GM19351 (cell line): ENCODE measurements around the gene TFF1.
"Not testable (repeated sequence)": the region's sequence is repeated elsewhere in the genome, so short reads cannot be mapped to it uniquely, and the experiment has no call there.

ENCODE experiments used
- ATAC-seq: cut with Tn5 transposase; IDR thresholded peaks from one replicate; pipeline ENCODE4 v1.9.1; 2021; ENCODE audit warnings: mild to moderate bottlenecking, moderate library complexity; ENCODE audit not compliant: unreplicated experiment

TFF1 gene

GRCh38 chr21:42366292-42367010 is at the start of gene TFF1:
TFF1 (minus strand) TSS chr21:42366535; CDS start chr21:42366495, 40 bp downstream.
- no peak for ATAC-seq

GRCh38 chr21:42414928-42415769 is 48.8 kb upstream of the TFF1 start:
- peak; percentile 74 for ATAC-seq

DNA sequence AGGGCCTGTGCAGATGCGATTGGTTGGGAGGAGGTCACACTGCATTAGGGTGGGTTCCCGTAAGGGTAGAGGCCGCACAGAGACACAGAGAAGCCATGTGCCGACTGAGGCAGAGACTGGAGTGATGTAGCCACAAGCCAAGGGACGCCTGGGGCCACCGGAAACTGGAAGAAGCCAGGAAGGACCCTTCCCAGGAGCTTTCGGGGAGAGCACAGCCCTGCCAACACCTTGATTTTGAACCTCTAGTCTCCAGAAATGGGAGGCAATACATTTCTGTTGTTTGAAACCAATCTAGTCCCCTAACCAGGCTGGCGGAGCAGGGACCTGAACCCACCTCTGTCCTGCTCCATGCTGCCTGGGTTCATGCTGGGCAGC is 48.2 kb upstream of the TFF1 start:
- ATAC-seq, result no peak

- no peak for ATAC-seq
Measured at GRCh38 chr21:42414066-42414465, 47.7 kb upstream of the TFF1 start.

- ATAC-seq, result no peak
Measured at GRCh38 chr21:42413500-42413899, 47.2 kb upstream of the TFF1 start.

- ATAC-seq, result no peak
Measured at GRCh38 chr21:42413093-42413492, 46.8 kb upstream of the TFF1 start.

GRCh38 chr21:42412636-42412933 is 46.2 kb upstream of the TFF1 start:
- ATAC-seq, result no peak

DNA sequence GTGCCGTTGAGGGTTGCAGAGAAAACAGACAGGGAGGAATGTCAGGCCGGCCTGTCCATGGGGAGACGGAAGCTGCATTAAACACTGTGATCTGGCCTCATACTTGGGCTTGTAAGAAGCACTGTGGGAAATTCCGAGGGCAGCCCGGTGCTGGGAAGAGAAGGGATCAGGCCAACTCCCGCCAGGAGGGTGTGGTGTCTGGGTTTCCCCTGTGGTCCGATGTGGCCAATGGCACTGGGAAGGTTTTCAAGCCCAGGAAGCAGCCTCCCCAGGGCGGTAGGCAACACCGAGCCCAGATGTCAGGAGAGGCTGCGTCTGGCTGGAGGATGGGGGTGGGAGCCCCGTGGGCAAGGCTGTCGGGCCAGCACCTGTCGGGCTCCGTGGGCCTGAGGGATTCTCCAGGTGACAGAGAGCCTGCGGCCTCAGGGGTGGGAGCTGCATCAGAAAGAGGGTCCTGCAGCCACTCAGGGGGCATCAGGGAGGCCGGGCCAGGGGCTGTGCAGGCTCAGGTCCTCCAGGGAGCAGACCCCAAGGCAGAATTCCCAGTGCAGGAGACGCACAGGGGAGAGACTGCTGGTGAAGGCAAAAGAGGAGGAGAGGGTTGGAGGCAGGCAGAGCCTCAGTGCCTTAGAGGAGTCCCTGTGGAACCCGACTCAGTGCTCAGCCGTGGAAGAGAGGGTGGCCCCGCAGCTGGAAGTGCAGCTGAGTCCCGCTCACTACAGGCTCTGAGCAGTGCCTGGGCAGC is 45.7 kb upstream of the TFF1 start:
- ATAC-seq, result no peak

GRCh38 chr21:42411197-42411869 is 45.0 kb upstream of the TFF1 start:
- ATAC-seq, result no peak

DNA sequence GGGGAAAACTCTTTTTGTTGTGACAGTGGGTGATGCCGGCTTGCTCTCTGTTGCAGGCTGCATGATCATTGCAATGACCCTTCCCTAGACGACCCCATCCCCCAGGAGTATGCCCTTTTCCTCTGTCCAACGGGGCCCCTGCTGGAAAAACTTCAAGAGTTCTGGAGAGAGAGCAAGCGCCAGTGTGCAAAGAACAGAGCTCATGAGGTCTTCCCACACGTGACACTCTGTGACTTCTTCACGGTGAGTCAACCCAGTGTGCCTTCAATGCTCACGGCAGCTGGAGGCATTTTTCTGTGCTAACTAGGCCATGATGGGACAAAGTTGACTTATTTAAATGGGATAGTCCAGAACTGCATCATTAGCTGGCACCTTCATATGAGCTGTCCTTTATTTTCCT is 43.0 kb upstream of the TFF1 start:
- ATAC-seq, result no peak

DNA sequence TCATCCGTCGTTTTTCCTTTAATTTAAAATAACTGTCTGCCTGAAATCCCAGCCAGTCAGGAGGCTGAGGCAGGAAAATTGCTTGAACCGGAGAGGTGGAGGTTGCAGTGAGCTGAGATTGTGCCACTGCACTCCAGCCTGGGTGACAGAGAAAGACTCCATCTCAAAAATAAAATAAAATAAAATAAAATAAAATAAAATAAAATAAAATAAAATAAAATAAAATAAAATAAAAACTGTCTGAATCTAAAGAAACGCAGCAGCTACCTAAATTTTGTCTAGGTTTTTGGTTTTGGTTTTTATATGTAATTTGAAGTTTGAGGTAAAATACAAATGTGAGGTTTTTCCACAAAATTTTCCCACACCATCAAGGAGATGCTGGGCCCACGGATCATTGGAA is 42.4 kb upstream of the TFF1 start:
- not testable (repeated sequence) for ATAC-seq

- no peak for ATAC-seq
Measured at GRCh38 chr21:42407476-42407875, 41.1 kb upstream of the TFF1 start.

GRCh38 chr21:42406866-42407265 is 40.5 kb upstream of the TFF1 start:
- ATAC-seq, result no peak

GRCh38 chr21:42406201-42406621 is 39.9 kb upstream of the TFF1 start:
- no peak for ATAC-seq

- ATAC-seq, result no peak
Measured at GRCh38 chr21:42405064-42406013, 39.0 kb upstream of the TFF1 start.

GRCh38 chr21:42404539-42404938 is 38.2 kb upstream of the TFF1 start:
- ATAC-seq, result no peak

DNA sequence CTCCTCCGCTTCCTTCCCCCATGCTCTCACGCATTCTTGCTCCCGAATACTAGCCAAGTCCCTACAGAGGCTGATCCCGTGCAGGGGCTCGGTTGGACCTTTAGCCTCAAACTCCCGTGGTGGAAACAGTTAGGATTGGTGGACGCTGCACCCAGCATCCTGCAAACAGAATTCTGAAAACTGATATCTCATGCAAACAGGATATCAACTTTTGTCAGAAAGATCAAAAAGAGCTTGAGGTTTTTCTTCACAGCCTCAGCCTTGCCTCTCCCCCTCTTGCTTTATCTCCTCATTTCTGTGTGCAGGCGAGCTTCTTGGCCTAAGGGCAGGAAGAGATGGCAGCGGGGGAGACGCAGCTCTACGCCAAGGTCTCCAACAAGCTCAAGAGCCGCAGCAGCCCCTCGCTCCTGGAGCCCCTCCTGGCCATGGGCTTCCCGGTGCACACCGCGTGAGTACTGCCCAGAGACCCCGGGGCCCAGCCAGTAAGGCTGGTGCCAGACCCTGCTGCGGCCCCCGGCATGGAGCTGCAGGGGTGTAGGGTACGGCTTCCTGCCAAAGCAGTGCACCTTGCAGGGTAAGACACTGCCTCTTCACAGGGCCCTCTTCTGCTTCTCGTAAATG is 37.4 kb upstream of the TFF1 start, which contains the start of gene UBASH3A:
UBASH3A (plus strand) TSS at position 292 of the 621 bp plus-strand sequence; CDS start at position 336, 44 bp downstream.
- ATAC-seq, result no peak

DNA sequence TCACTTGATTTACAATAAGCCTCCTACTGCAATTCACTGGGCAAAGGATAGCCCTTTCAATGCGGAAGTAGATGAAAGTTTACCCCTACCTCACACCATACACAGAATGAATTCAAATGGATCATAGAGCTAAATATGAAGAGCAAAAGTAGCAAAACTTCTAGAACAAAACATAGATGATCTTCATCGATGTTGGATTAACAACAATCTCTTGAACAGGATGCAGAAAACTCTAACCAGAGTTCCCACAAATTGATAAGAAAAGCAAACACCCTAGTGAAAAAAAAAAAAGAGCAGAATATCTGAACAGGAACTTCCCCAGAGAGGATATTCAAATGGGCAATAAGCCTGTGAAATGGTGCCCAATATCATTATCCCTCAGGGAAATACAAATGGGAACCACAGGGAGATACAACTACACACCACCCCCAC is 35.5 kb upstream of the TFF1 start:
- no peak for ATAC-seq

DNA sequence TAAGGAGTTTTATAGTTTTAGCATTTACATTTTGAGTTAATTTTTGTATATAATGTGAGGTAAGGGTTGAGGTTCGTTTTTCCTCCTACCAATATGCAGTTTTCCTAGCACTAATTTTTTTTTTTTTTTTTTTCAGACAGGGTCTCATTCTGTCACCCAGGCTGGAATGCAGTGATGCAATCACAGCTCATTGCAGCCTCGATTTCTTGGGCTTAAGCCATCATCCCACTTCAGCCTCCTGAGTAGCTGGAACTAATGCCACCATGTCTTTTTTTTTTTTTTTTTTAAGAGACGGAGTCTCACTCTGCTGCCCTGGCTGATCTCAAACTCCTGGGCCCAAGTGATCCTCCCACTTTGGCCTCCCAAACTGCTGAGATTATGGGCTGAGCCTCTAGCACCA is 34.8 kb upstream of the TFF1 start:
- no peak for ATAC-seq
